T-helper 17 cell (primary cell): ENCODE measurements around the gene ADGRA1. TPM values are rescaled to one million over a fixed set of nuclear protein-coding genes. Genes with fewer than 3 reads are reported as not detected.

ENCODE experiments used
- ATAC-seq: fragments of 150-1000 bp; cut with Tn5 transposase; 2 replicates; pipeline ENCODE4 v1.10.0; 2021; ENCODE audit warnings: mild to moderate bottlenecking, moderate library complexity
- DNase-seq, 3 donors: peaks; one replicate each; pipeline versions ENCODE4 v3.0.0 to v3.0.0-alpha.2; 2020 to 2021
- H3K9me3 ChIP-seq: one replicate; pipeline ENCODE4 v1.7.0; 2013; ENCODE audit warnings: low read length, mild to moderate bottlenecking; ENCODE audit not compliant: control insufficient read depth, poor library complexity, severe bottlenecking
- H3K27ac Mint-ChIP-seq: one replicate; pipeline ENCODE4 v1.8.0; 2022; ENCODE audit warnings: mild to moderate bottlenecking, moderate library complexity, mixed read lengths
- H3K27me3 Mint-ChIP-seq: one replicate; pipeline ENCODE4 v1.8.0; 2022; ENCODE audit warnings: mixed read lengths
- H3K36me3 Mint-ChIP-seq: one replicate; pipeline ENCODE4 v1.8.0; 2022; ENCODE audit warnings: low read depth, mixed read lengths
- H3K4me1 Mint-ChIP-seq: one replicate; pipeline ENCODE4 v1.8.0; 2022; ENCODE audit warnings: mild to moderate bottlenecking, mixed read lengths
- H3K4me3 Mint-ChIP-seq: one replicate; pipeline ENCODE4 v1.8.0; 2022; ENCODE audit warnings: mild to moderate bottlenecking, moderate library complexity, mixed read lengths
- total RNA-seq, 4 donors: library from RNA in 2 of 4; stranded (reverse) in 2 of 4; gene quantifications; one replicate each; pipeline ENCODE4 v1.2.3 and lab custom pipeline; 2022 to 2026

ADGRA1 gene
- total RNA-seq, 2 donors from 2014 or later = not detected

DNA sequence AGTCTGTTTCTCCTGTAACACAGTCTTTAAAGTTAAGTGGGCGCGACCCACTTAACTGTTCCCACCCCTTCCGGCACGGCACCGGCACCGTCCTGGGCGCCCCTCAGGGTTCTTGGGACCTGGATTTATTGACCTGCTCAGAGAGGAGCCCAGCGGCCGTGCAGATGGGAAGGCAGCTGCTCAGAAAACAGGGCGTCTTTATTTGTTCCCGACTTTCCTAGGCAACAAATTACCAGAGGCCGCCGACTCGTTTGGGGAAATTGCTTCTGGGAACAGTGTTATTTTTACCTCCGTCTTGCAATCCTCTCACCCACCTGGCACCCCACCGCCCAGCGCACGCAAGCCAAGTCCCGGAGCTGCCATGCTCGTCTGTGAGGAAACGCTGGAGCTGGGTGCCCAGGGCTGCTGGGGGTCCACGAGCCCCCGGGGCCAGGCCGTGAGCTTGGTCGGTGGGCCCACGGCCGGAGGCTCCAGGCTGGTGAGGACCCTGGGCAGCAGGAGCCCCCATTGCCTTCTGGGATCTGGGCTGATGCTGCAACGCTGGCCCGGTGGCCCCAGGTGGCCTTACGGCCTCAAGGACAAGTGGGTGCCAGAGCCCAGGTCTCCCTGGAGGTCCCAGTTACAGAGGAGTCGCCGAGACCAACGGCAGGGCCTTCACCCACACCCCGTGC, 14.9 kb upstream of the ADGRA1 start:
- no peak overlapping the region for H3K4me3 Mint-ChIP-seq
- no peak for ATAC-seq
- DNase-seq = no peak
- no peaks in the 10 kb centered on the region for H3K9me3 ChIP-seq
- peaks cover 18% of the 10 kb centered on the region for H3K27me3 Mint-ChIP-seq
- H3K4me1 Mint-ChIP-seq = peaks cover 2% of the 10 kb centered on the region
- no peaks in the 10 kb centered on the region for H3K36me3 Mint-ChIP-seq
- H3K27ac Mint-ChIP-seq = no peak overlapping the region

DNA sequence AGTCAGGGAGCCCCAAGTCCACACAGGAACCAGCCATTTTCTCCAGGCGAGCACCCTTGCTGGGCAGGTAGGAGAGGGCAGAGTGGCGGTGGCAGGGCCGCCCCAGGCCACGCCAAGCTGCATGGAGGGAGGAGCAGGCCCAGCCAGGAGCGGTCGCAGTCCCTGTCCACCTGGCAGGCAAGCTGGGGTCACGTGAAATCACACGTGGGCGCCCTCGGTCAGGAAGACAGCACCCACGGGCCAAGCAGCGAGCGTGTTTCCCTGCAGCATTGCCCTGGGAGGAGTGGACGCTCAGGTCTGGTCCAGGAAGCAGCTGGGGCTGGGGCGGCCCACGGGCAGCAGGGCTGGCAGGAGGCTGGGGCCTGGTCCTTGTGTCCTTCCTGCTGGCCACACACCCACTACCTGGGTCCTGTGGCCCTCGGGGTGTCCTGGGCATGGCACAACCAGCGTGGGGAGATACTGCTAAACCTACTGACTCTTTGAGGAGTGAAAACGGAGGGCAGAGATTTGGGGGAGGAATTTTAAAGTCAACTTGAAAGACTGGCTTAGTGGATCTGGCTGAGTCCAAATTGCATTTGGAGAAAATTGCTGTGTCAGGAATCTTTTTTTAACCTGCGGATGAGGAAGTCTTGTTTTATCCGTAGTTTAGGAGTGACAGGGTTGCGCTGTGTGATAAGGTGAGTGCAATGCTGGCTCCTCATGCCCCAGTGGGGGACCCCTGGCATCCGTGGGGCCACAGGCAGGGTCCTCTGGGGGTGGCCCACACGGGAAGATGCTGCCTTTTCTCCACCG, 12.2 kb upstream of the ADGRA1 start:
- no peaks in the 10 kb centered on the region for H3K9me3 ChIP-seq
- H3K4me1 Mint-ChIP-seq = peaks cover 2% of the 10 kb centered on the region
- peaks cover 14% of the 10 kb centered on the region for H3K27me3 Mint-ChIP-seq
- no peak overlapping the region for H3K27ac Mint-ChIP-seq
- no peak for DNase-seq
- H3K4me3 Mint-ChIP-seq = no peak overlapping the region
- ATAC-seq = no peak
- H3K36me3 Mint-ChIP-seq = no peaks in the 10 kb centered on the region

DNA sequence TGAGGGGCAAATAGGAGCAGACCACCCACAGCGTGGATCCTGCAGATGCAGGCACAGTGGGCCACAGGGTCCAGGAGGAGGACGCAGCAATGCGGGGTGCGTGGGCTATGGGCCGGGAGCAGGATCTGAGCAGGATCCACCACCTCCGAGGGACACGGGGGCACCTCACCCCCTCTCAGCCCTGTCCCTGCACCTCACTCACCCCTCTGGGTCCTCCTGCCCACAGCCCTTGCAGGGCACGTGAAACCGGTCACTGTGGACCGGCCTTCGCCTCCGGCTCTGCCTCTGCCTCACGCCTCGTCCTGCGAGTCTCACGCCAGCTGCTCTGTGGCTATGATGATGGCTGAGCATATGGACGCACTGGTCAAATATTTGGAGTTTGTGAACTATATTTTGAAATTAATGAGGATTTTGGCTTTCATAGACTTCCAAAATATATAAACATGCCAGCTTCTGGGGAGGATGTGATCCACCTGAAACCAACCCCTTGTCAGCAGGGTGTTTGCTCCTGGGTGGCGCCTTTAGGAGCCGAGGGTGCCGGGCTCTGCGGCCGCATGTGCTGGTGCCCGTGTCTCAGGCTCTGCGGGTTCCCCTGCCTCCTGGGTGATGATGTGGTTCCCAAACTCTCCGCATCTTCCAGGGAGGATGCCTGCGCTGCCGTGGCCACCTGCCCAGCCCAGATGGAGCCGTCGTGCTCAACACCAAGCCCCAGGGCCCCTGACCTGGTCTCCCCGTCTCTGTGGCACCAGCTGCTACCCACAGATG, 11.3 kb upstream of the ADGRA1 start:
- H3K36me3 Mint-ChIP-seq = no peaks in the 10 kb centered on the region
- H3K9me3 ChIP-seq = no peaks in the 10 kb centered on the region
- H3K27ac Mint-ChIP-seq = no peak overlapping the region
- no peak overlapping the region for H3K4me3 Mint-ChIP-seq
- H3K27me3 Mint-ChIP-seq = peaks cover 11% of the 10 kb centered on the region
- ATAC-seq (no peak), DNase-seq (no peak)
- peaks cover 2% of the 10 kb centered on the region for H3K4me1 Mint-ChIP-seq

DNA sequence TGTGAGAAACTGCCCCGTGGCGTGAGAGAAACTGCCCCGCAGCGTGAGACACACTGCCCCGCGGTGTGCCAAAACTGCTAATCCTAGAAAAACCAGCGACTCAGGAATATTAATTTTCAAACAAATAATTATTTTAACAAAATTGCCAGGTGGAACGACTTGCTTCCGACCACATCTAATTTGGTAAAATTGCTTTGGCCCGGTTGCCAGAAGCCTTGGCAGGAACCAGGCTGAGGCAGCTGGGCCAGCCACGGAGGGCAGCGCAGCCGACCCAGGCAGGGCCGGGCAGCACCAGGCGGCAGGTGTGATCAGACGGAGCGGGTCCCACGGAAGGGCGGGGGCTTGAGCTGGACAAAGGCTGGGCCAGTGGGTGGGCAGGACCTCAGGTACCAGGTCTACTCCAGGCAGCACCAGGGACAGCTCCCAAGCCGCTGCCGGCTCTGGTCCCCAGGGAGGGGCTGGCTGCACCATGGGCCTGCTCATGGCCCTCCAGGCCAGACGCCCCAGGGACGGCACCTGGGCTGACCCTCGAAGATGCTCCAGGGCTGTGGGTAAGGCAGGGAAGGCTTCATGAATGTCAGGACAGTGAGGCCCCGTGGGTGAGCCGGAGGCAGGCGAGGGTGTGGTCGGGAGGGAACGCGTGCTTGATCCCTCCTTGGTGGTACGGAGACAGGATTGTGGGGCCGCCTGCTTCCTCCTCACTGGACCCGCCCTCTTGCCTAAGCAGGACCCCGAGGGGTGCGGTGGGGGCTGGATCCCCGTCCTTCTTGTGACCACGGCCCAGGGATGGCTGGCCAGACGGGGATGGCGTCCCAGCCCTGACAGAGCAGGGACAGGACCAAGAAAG, 7.7 kb upstream of the ADGRA1 start:
- Mint-ChIP-seq H3K36me3 (no peaks in the 10 kb centered on the region), H3K27me3 (peaks cover 8% of the 10 kb centered on the region), H3K4me3 (no peak overlapping the region), H3K27ac (no peak overlapping the region), H3K4me1 (no peaks in the 10 kb centered on the region)
- DNase-seq (no peak), ATAC-seq (no peak)
- H3K9me3 ChIP-seq = no peaks in the 10 kb centered on the region

DNA sequence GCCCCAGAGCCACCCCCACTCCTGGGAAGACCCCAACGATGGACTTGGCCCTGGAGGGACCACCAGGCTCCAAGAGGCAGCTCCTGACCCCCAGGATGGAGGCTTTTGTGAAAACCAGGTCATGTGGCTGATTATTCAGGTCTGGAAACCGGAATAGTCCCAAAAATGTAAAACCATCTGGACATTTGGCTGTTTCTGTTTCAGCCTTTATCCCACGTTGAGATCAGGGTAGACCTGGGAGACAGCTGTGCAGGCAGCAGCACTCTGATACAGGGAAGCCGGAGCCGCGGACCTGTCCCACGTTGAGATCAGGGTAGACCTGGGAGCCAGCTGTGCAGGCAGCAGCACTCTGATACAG, 7.1 kb upstream of the ADGRA1 start:
- DNase-seq (no peak), ATAC-seq (no peak)
- no peaks in the 10 kb centered on the region for H3K9me3 ChIP-seq
- Mint-ChIP-seq H3K36me3 (no peaks in the 10 kb centered on the region), H3K27me3 (peaks cover 6% of the 10 kb centered on the region), H3K4me3 (no peak overlapping the region), H3K4me1 (no peaks in the 10 kb centered on the region), H3K27ac (no peak overlapping the region)

DNA sequence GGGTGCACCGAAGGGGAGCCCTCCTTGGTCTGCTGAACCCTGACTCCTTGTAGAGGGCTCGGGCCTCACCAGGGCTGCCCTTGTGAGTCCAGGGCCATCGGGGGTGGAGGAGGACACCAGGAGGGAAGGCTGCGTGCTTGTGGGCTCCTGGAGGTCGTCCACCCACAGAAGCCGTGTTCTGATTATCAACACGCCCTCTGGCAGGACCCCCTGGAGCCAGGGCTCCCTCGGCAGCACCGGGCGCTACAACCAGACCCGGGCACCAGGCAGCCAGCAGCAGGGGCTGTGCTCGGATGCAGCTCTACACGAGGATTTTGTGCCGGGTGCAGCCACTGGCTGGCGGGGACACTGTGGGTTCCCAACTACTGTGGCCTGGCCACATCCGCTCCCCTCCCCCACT, 6.1 kb upstream of the ADGRA1 start:
- H3K4me1 Mint-ChIP-seq = no peaks in the 10 kb centered on the region
- H3K27me3 Mint-ChIP-seq = peaks cover 6% of the 10 kb centered on the region
- H3K9me3 ChIP-seq = no peaks in the 10 kb centered on the region
- no peak for ATAC-seq
- H3K36me3 Mint-ChIP-seq = no peaks in the 10 kb centered on the region
- no peak overlapping the region for H3K27ac Mint-ChIP-seq
- DNase-seq = no peak
- H3K4me3 Mint-ChIP-seq = no peak overlapping the region

DNA sequence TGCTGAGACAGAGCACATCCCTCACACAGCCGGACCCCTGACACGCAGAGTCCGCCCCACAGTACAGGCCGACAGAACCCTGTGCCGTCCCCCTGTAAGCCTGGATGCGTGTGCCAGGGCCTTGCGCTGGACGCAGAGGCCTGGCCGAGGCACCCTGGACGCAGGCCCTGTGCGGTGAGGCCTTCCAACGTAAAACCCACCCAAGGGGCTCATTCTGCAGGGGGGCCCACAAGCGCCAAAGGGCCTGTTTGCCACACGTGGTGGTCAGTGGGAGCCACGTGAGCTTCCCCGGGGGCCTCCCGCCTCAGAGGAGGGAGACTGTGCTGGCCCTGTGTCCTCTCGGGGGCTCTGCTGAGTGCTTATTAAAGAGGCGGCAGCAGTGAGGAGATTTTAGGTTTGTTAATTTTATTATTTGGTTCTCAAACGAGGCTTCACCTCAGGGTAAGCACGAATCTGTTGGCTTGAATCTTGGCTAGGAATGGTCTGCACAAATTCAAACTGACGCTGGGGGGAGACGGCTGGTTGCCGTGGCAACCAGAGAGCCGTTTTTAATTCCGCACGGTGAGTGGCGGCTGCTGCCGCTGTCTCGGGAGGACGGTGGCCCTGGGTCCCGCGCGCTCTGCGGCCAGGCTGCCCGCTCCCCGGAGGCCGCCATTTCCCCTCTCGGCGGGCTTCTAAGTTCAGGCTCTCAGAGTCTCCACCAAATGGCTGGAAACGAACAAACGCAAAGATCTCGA, 4.9 kb upstream of the ADGRA1 start:
- no peaks in the 10 kb centered on the region for H3K36me3 Mint-ChIP-seq
- no peak overlapping the region for H3K27ac Mint-ChIP-seq
- no peaks in the 10 kb centered on the region for H3K4me1 Mint-ChIP-seq
- H3K27me3 Mint-ChIP-seq = peaks cover 11% of the 10 kb centered on the region
- no peak for ATAC-seq
- DNase-seq = no peak
- H3K4me3 Mint-ChIP-seq = no peak overlapping the region
- H3K9me3 ChIP-seq = no peaks in the 10 kb centered on the region

DNA sequence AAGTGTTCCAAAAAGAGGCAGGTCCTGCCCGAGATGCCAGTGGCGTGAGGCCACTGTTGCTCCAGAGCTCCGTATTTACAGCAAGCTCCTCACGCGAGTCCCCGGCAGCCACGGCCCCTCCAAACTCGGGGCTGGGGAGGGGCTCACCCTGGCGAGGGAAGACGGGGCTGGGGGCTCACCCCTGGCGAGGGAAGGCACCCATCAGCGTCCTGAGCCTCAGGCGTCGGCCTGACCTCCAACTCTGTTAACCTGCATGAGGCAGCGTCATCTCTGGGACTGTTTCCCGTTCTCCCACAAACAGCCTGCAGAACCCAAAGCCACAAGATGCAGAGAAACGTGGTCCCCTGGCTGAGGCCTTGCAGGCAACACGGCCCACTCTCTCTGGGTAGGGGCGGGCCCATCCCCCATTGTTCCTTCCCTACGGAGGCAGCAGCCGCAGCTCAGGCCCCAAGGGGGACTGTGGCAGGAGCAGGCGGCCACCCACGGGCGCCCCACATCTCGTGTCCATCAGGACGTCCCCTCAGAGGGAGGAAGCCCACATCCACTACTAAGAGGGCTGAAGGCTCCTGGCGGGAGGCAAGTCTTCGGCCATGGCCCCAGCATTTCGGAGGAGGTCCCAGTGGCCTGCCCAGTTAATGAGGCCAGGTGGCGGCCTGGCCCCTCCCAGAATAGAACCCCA, 4.2 kb upstream of the ADGRA1 start:
- H3K4me1 Mint-ChIP-seq = no peaks in the 10 kb centered on the region
- peaks cover 11% of the 10 kb centered on the region for H3K27me3 Mint-ChIP-seq
- no peak overlapping the region for H3K27ac Mint-ChIP-seq
- ATAC-seq = no peak
- DNase-seq = no peak
- H3K36me3 Mint-ChIP-seq = no peaks in the 10 kb centered on the region
- H3K9me3 ChIP-seq = no peaks in the 10 kb centered on the region
- H3K4me3 Mint-ChIP-seq = no peak overlapping the region

DNA sequence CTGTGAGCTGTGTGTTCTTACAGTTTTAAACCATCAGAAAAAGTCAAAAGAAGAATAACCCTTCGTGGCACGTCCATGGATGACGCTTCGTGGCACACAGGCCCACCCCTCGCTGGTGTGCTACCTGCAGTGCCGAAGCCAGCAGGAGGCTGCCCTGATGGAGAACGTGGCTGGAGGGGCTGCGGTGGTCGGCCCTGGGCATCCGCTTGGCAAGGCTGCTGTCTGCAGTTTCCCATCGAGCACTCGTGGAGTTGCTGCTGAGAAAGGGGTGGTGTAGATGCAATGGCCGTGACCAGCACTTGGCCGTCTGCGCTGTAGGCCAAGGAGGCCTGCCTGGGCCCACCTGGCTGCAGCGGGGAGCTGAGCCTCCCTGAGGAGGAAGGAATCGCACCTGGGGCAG, 3.2 kb upstream of the ADGRA1 start:
- no peak overlapping the region for H3K27ac Mint-ChIP-seq
- no peaks in the 10 kb centered on the region for H3K36me3 Mint-ChIP-seq
- no peaks in the 10 kb centered on the region for H3K9me3 ChIP-seq
- H3K4me3 Mint-ChIP-seq = no peak overlapping the region
- ATAC-seq (no peak), DNase-seq (no peak)
- H3K27me3 Mint-ChIP-seq = peaks cover 18% of the 10 kb centered on the region
- no peaks in the 10 kb centered on the region for H3K4me1 Mint-ChIP-seq

DNA sequence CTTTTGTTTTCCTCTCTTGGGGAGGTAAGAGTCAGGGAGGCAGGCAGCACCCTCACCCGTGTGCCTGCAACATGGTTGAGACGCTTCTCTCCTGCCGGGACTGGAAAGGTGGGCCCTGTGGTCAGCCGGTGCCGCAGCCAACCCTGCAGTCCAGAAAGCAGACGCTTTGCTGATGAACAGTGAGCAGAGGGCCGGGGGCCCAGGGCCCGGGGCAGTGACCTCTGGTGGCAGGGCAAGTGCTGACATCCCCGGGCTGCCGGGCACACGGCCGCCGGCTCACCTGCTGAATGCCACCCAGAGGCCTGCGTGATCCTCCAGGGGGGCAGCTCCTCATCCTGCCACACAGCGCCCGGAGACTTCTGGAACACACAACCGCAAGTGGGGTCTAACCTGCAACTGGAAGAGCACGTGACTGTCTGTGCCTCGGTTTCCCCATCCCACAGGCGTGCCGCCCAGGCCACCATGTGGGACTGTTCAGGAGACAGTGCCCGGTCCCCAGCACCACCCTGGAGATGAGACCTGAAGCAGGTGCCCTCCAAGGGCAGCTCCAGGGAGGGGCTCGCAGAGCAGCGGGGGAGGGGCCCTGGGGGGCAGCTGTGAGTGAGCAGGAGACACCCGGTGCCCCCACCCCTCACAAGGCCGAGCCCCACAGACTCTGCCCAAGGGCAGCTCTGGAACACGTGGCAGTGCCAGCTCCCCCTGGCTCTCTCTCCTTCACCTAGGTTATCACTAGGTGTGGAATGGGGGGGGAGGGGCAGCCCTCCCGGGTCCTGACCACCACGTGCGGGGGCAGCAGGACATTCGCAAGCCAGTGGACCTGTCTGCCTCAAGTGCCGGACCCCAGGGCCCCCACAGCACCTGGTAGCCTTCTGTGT, 2.2 kb upstream of the ADGRA1 start:
- no peak for ATAC-seq
- no peaks in the 10 kb centered on the region for H3K36me3 Mint-ChIP-seq
- no peak overlapping the region for H3K27ac Mint-ChIP-seq
- peaks cover 18% of the 10 kb centered on the region for H3K27me3 Mint-ChIP-seq
- H3K9me3 ChIP-seq = no peaks in the 10 kb centered on the region
- H3K4me3 Mint-ChIP-seq = no peak overlapping the region
- DNase-seq = no peak
- H3K4me1 Mint-ChIP-seq = no peaks in the 10 kb centered on the region

DNA sequence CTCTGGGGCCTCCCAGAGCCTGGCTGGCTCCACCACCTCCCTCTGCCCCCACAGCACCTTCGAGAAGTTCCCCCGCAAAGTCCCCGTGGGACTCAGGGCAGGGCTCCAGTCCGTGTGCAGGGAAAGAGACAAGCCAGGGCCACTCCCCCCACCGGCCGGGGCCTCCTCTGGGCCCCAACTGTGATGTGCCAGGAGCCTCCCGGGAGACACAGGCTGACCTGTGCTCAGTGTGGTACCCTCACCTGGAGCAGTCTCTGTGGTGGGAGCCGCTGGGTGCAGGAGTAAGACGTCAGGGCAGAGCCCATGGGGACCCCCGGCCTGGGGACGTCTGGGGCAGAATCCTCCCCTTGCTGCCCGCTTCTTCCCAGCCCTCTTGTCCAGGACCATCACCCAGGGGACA, 1.5 kb upstream of the ADGRA1 start:
- no peak overlapping the region for H3K4me3 Mint-ChIP-seq
- H3K4me1 Mint-ChIP-seq = no peaks in the 10 kb centered on the region
- no peaks in the 10 kb centered on the region for H3K36me3 Mint-ChIP-seq
- no peak overlapping the region for H3K27ac Mint-ChIP-seq
- H3K9me3 ChIP-seq = no peaks in the 10 kb centered on the region
- no peak for DNase-seq
- peaks cover 18% of the 10 kb centered on the region for H3K27me3 Mint-ChIP-seq
- ATAC-seq = no peak
